ENCODE results near the gene ABCC10. TPM values are rescaled to one million over a fixed set of nuclear protein-coding genes. Genes with fewer than 3 reads are reported as not detected.
"Not testable (repeated sequence)": the region's sequence is repeated elsewhere in the genome, so short reads cannot be mapped to it uniquely, and the experiment has no call there.

Gene ABCC10
- polyA plus RNA-seq, 1 experiment = 27.8 TPM

DNA sequence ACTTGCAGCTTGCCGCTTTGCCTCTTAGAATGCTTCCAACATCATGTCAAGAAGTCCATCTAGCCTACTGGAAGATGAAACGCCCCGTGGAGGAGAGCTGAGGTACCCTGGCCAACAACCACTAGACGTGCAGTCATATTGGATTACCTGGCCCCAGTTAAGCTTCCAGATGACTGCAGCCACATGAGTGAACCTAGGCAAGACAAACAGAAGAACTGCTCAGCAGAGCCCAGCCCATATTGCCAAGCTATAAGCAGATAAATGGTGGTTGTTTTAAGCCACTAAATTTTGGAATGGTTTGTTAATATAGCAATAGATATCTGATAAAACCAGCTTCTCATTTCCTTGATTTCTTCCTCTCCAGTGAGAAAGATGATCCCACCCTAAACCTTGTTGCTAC lies 32.7 kb downstream of the ABCC10 start:
- H3K4me3 ChIP-seq (ENCODE audit: low read depth, low read length) = no peak overlapping the region

GRCh38 chr6:43461936-43462335 lies 34.6 kb downstream of the ABCC10 start:
- no peak for DNase-seq (ENCODE audit: low read depth)
- Histone ChIP-seq H3K36me3 (ENCODE audit: control insufficient read depth, insufficient read depth, low read length) (no peaks in the 10 kb centered on the region), H3K27me3 (ENCODE audit: control insufficient read depth, insufficient read depth, low read length) (peaks cover 4% of the 10 kb centered on the region), H3K4me3 (ENCODE audit: low read depth, low read length) (no peak overlapping the region)
- TF ChIP-seq CTCF (IDR thresholded peaks at IDR 0.05; ENCODE audit: insufficient read depth, low read depth, low read length) = no peak
- CTCF ChIA-PET = no interaction called here
- POLR2A ChIA-PET = no interaction called here

More for the DNA sequence above, 32.7 kb downstream of the ABCC10 start:
- POLR2A ChIA-PET = no interaction called here
- no peak for DNase-seq (ENCODE audit: low read depth)
- peaks cover 6% of the 10 kb centered on the region for H3K27me3 ChIP-seq (ENCODE audit: control insufficient read depth, insufficient read depth, low read length)
- CTCF ChIA-PET = interaction anchor here (0.9 to 1.9 kb wide), 5 partner anchors 12 to 195 kb away, joined by 3 to 8 read pairs (median 3); partner anchors contain the start of gene LRRC73
- no peaks in the 10 kb centered on the region for H3K36me3 ChIP-seq (ENCODE audit: control insufficient read depth, insufficient read depth, low read length)
- no peak for TF ChIP-seq CTCF (IDR thresholded peaks at IDR 0.05; ENCODE audit: insufficient read depth, low read depth, low read length)

GRCh38 chr6:43464337-43464736 lies 37.0 kb downstream of the ABCC10 start:
- Histone ChIP-seq H3K4me3 (ENCODE audit: low read depth, low read length) (no peak overlapping the region), H3K36me3 (ENCODE audit: control insufficient read depth, insufficient read depth, low read length) (no peaks in the 10 kb centered on the region), H3K27me3 (ENCODE audit: control insufficient read depth, insufficient read depth, low read length) (peaks cover 4% of the 10 kb centered on the region)
- TF ChIP-seq CTCF (IDR thresholded peaks at IDR 0.05; ENCODE audit: insufficient read depth, low read depth, low read length) = no peak
- ChIA-PET CTCF (interaction anchor here (1.0 to 1.1 kb wide), 2 partner anchors 32 to 42 kb away, joined by 3 to 5 read pairs; no protein-coding TSS in a partner anchor), POLR2A (no interaction called here)
- DNase-seq (ENCODE audit: low read depth) = no peak

DNA sequence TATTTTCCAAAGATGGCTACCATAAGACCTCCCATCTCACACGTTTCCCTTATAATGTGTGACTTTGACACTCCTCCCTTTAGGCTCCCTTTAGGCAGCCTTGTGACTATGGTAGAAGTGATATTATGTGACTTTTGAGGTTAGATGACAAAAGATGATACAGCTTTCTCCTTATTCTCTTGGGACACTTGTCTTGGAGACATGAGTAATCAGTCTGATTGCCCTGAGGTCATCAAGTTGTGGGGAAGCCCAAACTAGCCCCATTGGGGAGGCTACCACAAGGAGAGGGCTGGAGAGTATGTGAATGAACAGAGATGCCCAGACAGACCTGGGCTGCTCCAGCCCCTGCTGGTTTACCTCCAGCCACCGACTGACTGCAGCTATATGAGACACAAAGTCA lies 38.6 kb downstream of the ABCC10 start:
- ChIA-PET POLR2A (no interaction called here), CTCF (interaction anchor here (1.1 to 1.3 kb wide), 2 partner anchors 10 to 41 kb away, joined by 3 to 4 read pairs; no protein-coding TSS in a partner anchor)
- no peak for DNase-seq (ENCODE audit: low read depth)
- no peaks in the 10 kb centered on the region for H3K36me3 ChIP-seq (ENCODE audit: control insufficient read depth, insufficient read depth, low read length)
- no peak for TF ChIP-seq CTCF (IDR thresholded peaks at IDR 0.05; ENCODE audit: insufficient read depth, low read depth, low read length)
- no peak overlapping the region for H3K4me3 ChIP-seq (ENCODE audit: low read depth, low read length)
- H3K27me3 ChIP-seq (ENCODE audit: control insufficient read depth, insufficient read depth, low read length) = peaks cover 4% of the 10 kb centered on the region

DNA sequence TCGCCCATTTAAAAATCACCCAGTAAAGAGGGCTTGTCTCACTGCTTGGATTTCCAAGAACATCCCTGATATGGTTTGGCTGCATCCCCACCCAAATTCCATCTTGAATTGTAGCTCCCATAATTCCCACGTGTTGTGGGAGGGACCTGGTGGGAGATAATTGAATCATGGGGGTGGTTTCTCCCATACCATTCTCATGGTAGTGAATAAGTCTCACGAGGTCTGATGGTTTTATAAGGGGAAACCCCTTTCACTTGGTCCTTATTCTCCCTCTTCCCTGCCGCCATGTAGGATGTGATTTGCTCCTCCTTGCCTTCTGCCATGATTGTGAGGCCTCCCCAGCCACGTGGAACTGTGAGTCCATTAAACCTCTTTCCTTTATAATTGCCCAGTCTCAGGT lies 39.9 kb downstream of the ABCC10 start:
- not testable (repeated sequence) for H3K4me3 ChIP-seq (ENCODE audit: low read depth, low read length); DNase-seq (ENCODE audit: low read depth); H3K27me3 ChIP-seq (ENCODE audit: control insufficient read depth, insufficient read depth, low read length); H3K36me3 ChIP-seq (ENCODE audit: control insufficient read depth, insufficient read depth, low read length)
- ChIA-PET CTCF (interaction anchor here (1.2 to 1.6 kb wide), 2 partner anchors 10 to 29 kb away, joined by 3 to 7 read pairs; no protein-coding TSS in a partner anchor), POLR2A (interaction anchor here (0.6 kb wide), 1 partner anchor 20 kb away, joined by 3 read pairs; no protein-coding TSS in a partner anchor)

GRCh38 chr6:43467752-43468151 lies 40.4 kb downstream of the ABCC10 start:
- DNase-seq (ENCODE audit: low read depth) = no peak
- TF ChIP-seq CTCF (IDR thresholded peaks at IDR 0.05; ENCODE audit: insufficient read depth, low read depth, low read length) = no peak
- no peaks in the 10 kb centered on the region for H3K36me3 ChIP-seq (ENCODE audit: control insufficient read depth, insufficient read depth, low read length)
- no peak overlapping the region for H3K4me3 ChIP-seq (ENCODE audit: low read depth, low read length)
- peaks cover 2% of the 10 kb centered on the region for H3K27me3 ChIP-seq (ENCODE audit: control insufficient read depth, insufficient read depth, low read length)
- CTCF ChIA-PET = interaction anchor here (0.5 to 1.6 kb wide), 3 partner anchors 11 to 636 kb away, joined by 3 to 7 read pairs (median 3); no protein-coding TSS in a partner anchor
- POLR2A ChIA-PET = interaction anchor here (0.6 kb wide), 1 partner anchor 20 kb away, joined by 3 read pairs; no protein-coding TSS in a partner anchor

Measured in BJ (cell line).